HEK293 (cell line): ENCODE data around the gene SLC25A1.

Source experiments
- CTCF ChIA-PET: fragments of 350-600 bp; formaldehyde crosslinking; extraction: SDS; loops from one replicate; lab custom pipeline; 2021; ENCODE audit warnings: antibody characterized with exemption; lab: Yijun Ruan, JAX
- POLR2A ChIA-PET: fragments of 300-600 bp; formaldehyde crosslinking; extraction: SDS; loops from one replicate; lab custom pipeline; 2020; ENCODE audit warnings: antibody characterized with exemption, inconsistent platforms; lab: Yijun Ruan, JAX
- H3K27ac ChIP-seq: fragments of 200-500 bp; sonication (Bioruptor generic); 2 replicates; pipeline ENCODE4 v1.5.1; 2014; ENCODE audit warnings: low read depth, low read length, control low read depth, inconsistent platforms; ENCODE audit errors: extremely low read depth
- H3K36me3 ChIP-seq, 2 experiments: fragments of 200-500 bp in 1 of 2; sonication (Bioruptor generic) in 1 of 2; 1 replicate in 1 of 2; 2 replicates in 1 of 2; pipeline ENCODE4 v1.5.1; 2014 to 2017; ENCODE audit warnings: inconsistent platforms in 2 of 2, low read length in 2 of 2; ENCODE audit not compliant: control insufficient read depth in 2 of 2, insufficient read depth in 1 of 2
- H3K4me1 ChIP-seq: fragments of 200-500 bp; sonication (Bioruptor generic); 2 replicates; pipeline ENCODE4 v1.5.1; 2014; ENCODE audit warnings: mild to moderate bottlenecking, low read length, inconsistent platforms; ENCODE audit not compliant: control insufficient read depth, insufficient read depth
- H3K4me3 ChIP-seq: 2 replicates; pipeline ENCODE4 v1.5.1; 2011; ENCODE audit warnings: low read depth, mild to moderate bottlenecking, control low read depth, low read length, moderate library complexity
- H3K9me3 ChIP-seq: fragments of 200-500 bp; sonication (Bioruptor generic); 2 replicates; pipeline ENCODE4 v1.5.1; 2014; ENCODE audit warnings: low read depth, low read length, inconsistent platforms; ENCODE audit not compliant: control insufficient read depth, insufficient read depth
- BCL11A ChIP-seq: fragments of 450-650 bp; formaldehyde crosslinking; IDR thresholded peaks from 2 replicates; pipeline ENCODE4 v1.5.1; 2016; ENCODE audit warnings: low read depth, missing biosample characterization, missing genetic modification characterization
- CTCF ChIP-seq: fragments of 450-650 bp; formaldehyde crosslinking; IDR thresholded peaks from 2 replicates; pipeline ENCODE4 v1.5.1; 2016; ENCODE audit warnings: missing biosample characterization, missing genetic modification characterization
- HIC1 ChIP-seq: fragments of 450-650 bp; formaldehyde crosslinking; IDR thresholded peaks from 2 replicates; pipeline ENCODE4 v1.5.1; 2016; ENCODE audit warnings: missing biosample characterization, missing genetic modification characterization
- KLF7 ChIP-seq: fragments of 450-650 bp; formaldehyde crosslinking; IDR thresholded peaks from 2 replicates; pipeline ENCODE4 v1.5.1; 2016; ENCODE audit warnings: missing biosample characterization, missing genetic modification characterization, borderline replicate concordance
- OSR2 ChIP-seq: fragments of 450-650 bp; formaldehyde crosslinking; IDR thresholded peaks from 2 replicates; pipeline ENCODE4 v1.5.1; 2016; ENCODE audit warnings: missing biosample characterization, missing genetic modification characterization
- PRDM6 ChIP-seq: fragments of 450-650 bp; formaldehyde crosslinking; IDR thresholded peaks from 2 replicates; pipeline ENCODE4 v1.5.1; 2017; ENCODE audit warnings: missing biosample characterization, missing genetic modification characterization
- RBAK ChIP-seq: fragments of 450-650 bp; formaldehyde crosslinking; IDR thresholded peaks from 2 replicates; pipeline ENCODE4 v1.5.1; 2016; ENCODE audit warnings: missing biosample characterization, missing genetic modification characterization
- SP2 ChIP-seq: fragments of 450-650 bp; formaldehyde crosslinking; IDR thresholded peaks from 2 replicates; pipeline ENCODE4 v1.5.1; 2016; ENCODE audit warnings: missing biosample characterization, missing genetic modification characterization
- SP3 ChIP-seq: fragments of 450-650 bp; formaldehyde crosslinking; IDR thresholded peaks from 2 replicates; pipeline ENCODE4 v1.5.1; 2016; ENCODE audit warnings: missing biosample characterization, missing genetic modification characterization
- ZBTB20 ChIP-seq: fragments of 450-650 bp; formaldehyde crosslinking; IDR thresholded peaks from 2 replicates; pipeline ENCODE4 v1.5.1; 2016; ENCODE audit warnings: missing biosample characterization, missing genetic modification characterization
- ZBTB8A ChIP-seq: fragments of 450-650 bp; formaldehyde crosslinking; IDR thresholded peaks from 2 replicates; pipeline ENCODE4 v1.5.1; 2016; ENCODE audit warnings: missing biosample characterization, missing genetic modification characterization
- ZNF16 ChIP-seq: fragments of 450-650 bp; formaldehyde crosslinking; IDR thresholded peaks from 2 replicates; pipeline ENCODE4 v1.5.1; 2016; ENCODE audit warnings: low read depth, missing biosample characterization, missing genetic modification characterization
- ZNF175 ChIP-seq: fragments of 450-650 bp; formaldehyde crosslinking; IDR thresholded peaks from 2 replicates; pipeline ENCODE4 v1.5.1; 2016; ENCODE audit warnings: missing biosample characterization, missing genetic modification characterization
- ZNF610 ChIP-seq: fragments of 450-650 bp; formaldehyde crosslinking; IDR thresholded peaks from 2 replicates; pipeline ENCODE4 v1.5.1; 2016; ENCODE audit warnings: missing biosample characterization, missing genetic modification characterization, borderline replicate concordance
- ZNF629 ChIP-seq: fragments of 450-650 bp; formaldehyde crosslinking; IDR thresholded peaks from 2 replicates; pipeline ENCODE4 v1.5.1; 2017; ENCODE audit warnings: missing biosample characterization, missing genetic modification characterization
- ZNF664 ChIP-seq: fragments of 450-650 bp; formaldehyde crosslinking; IDR thresholded peaks from 2 replicates; pipeline ENCODE4 v1.5.1; 2016; ENCODE audit warnings: missing biosample characterization, missing genetic modification characterization
- ZNF768 ChIP-seq: fragments of 450-650 bp; formaldehyde crosslinking; IDR thresholded peaks from 2 replicates; pipeline ENCODE4 v1.5.1; 2018; ENCODE audit warnings: missing biosample characterization, mild to moderate bottlenecking, missing genetic modification characterization
- ZNF791 ChIP-seq: fragments of 450-650 bp; formaldehyde crosslinking; IDR thresholded peaks from 2 replicates; pipeline ENCODE4 v1.5.1; 2016; ENCODE audit warnings: missing biosample characterization, missing genetic modification characterization
- ZNF837 ChIP-seq: fragments of 450-650 bp; formaldehyde crosslinking; IDR thresholded peaks from 2 replicates; pipeline ENCODE4 v1.5.1; 2016; ENCODE audit warnings: missing biosample characterization, missing genetic modification characterization
- TF ChIP-seq, protein P1 (sequence below): fragments of 450-650 bp; formaldehyde crosslinking; IDR thresholded peaks from 2 replicates; pipeline ENCODE4 v1.5.1; 2016; ENCODE audit warnings: missing biosample characterization, missing genetic modification characterization
- TF ChIP-seq, protein P2 (sequence below): fragments of 450-650 bp; formaldehyde crosslinking; IDR thresholded peaks from 2 replicates; pipeline ENCODE4 v1.5.1; 2016; ENCODE audit warnings: missing biosample characterization, missing genetic modification characterization
- TF ChIP-seq, protein P3 (sequence below): fragments of 450-650 bp; formaldehyde crosslinking; IDR thresholded peaks from 2 replicates; pipeline ENCODE4 v1.5.1; 2017; ENCODE audit warnings: missing biosample characterization, missing genetic modification characterization

The SLC25A1 gene

DNA sequence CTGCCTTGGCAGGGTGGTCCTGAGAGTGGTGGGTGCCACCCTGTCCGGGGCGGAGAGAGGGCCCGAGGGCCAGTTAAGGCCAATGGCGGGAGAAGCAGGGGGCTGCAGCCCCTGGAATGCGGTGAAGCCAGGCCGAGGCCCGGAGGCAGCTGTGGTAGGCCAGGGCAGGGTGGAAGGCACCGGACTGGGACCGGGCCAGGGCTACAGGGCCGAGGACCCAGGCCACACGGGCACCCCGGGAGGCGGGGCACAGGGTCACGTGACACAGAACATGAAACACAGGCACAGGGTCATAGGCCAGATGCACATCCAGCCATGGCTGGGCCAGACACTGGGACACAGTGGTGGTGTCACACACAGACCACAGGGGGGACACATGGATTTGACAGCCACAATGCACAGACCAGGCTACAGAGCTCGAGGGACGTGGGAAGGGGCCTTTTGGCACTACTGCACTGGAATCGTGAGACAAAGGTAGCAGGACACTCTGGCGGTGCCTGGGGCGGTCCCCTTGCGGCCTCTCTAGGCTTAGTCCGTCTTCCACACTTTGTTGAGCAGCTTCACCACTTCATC, 2.8 kb downstream of the SLC25A1 start:
- Histone ChIP-seq H3K4me3 (no peak overlapping the region), H3K27ac (peak overlapping the region; percentile 19), H3K4me1 (no peaks in the 10 kb centered on the region; the same call in 1 of the 2 replicates), H3K36me3 (peaks cover 0 to 46% of the 10 kb centered on the region in 2 experiments; a peak in 1 of 3 replicates), H3K9me3 (no peaks in the 10 kb centered on the region)
- peak; percentile 9; the same call in 1 of the 2 replicates for TF ChIP-seq ZBTB20 (tag by site-specific recombination)
- no peak for TF ChIP-seq KLF7 (tag by site-specific recombination)
- TF ChIP-seq ZNF175 (tag by site-specific recombination), result no peak
- TF ChIP-seq ZNF768, result no peak
- TF ChIP-seq OSR2 (tag by site-specific recombination), result no peak
- TF ChIP-seq ZBTB8A (tag by site-specific recombination), result peak; percentile 15; the same call in 1 of the 2 replicates
- TF ChIP-seq PRDM6 (tag by site-specific recombination), result no peak
- TF ChIP-seq SP3 (tag by site-specific recombination), result no peak
- TF ChIP-seq ZNF629 (tag by site-specific recombination), result no peak
- no peak for TF ChIP-seq BCL11A (tag by site-specific recombination)
- no peak for TF ChIP-seq ZNF837
- TF ChIP-seq HIC1 (tag by site-specific recombination), result peak; percentile 43
- 0 out of 2 replicates have a peak, but pooled peaks have one; percentile 30 for TF ChIP-seq CTCF (tag by site-specific recombination)
- no peak for TF ChIP-seq ZNF16 (tag by site-specific recombination)
- POLR2A ChIA-PET, result interaction anchor here (0.7 to 2.1 kb wide), 4 partner anchors 31 to 276 kb away, joined by 3 to 20 read pairs (median 4); partner anchors contain the start of gene ESS2
- CTCF ChIA-PET, result interaction anchor here (1.0 to 1.4 kb wide), 2 partner anchors 31 to 454 kb away, joined by 4 to 6 read pairs; partner anchors contain the start of gene ESS2

- Histone ChIP-seq H3K36me3 (peaks cover 0 to 46% of the 10 kb centered on the region in 2 experiments; a peak in 1 of 3 replicates), H3K9me3 (no peaks in the 10 kb centered on the region), H3K4me3 (no peak overlapping the region), H3K4me1 (no peaks in the 10 kb centered on the region; the same call in 1 of the 2 replicates), H3K27ac (peak overlapping the region; percentile 19)
- ChIA-PET CTCF (interaction anchor here (1.2 to 1.3 kb wide), 2 partner anchors 30 to 31 kb away, joined by 5 read pairs; partner anchors contain the start of gene ESS2), POLR2A (interaction anchor here (0.6 to 2.3 kb wide), 7 partner anchors 31 to 378 kb away, joined by 3 to 20 read pairs (median 5); partner anchors contain the start of genes CDC45, CLTCL1 and ESS2)
- TF ChIP-seq ZNF664 (tag by site-specific recombination), result no peak
- TF ChIP-seq ZNF610 (tag by site-specific recombination), result no peak
- TF ChIP-seq SP2 (tag by site-specific recombination), result no peak
- no peak for TF ChIP-seq RBAK (tag by site-specific recombination)
- TF ChIP-seq, protein P1, sequence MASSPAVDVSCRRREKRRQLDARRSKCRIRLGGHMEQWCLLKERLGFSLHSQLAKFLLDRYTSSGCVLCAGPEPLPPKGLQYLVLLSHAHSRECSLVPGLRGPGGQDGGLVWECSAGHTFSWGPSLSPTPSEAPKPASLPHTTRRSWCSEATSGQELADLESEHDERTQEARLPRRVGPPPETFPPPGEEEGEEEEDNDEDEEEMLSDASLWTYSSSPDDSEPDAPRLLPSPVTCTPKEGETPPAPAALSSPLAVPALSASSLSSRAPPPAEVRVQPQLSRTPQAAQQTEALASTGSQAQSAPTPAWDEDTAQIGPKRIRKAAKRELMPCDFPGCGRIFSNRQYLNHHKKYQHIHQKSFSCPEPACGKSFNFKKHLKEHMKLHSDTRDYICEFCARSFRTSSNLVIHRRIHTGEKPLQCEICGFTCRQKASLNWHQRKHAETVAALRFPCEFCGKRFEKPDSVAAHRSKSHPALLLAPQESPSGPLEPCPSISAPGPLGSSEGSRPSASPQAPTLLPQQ (tag by site-specific recombination), result 0 out of 2 replicates have a peak, but pooled peaks have one; percentile 3
- TF ChIP-seq ZNF791 (tag by site-specific recombination), result no peak
- TF ChIP-seq, protein P2, sequence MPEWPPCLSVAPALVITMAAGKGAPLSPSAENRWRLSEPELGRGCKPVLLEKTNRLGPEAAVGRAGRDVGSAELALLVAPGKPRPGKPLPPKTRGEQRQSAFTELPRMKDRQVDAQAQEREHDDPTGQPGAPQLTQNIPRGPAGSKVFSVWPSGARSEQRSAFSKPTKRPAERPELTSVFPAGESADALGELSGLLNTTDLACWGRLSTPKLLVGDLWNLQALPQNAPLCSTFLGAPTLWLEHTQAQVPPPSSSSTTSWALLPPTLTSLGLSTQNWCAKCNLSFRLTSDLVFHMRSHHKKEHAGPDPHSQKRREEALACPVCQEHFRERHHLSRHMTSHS (tag by site-specific recombination), result no peak
- TF ChIP-seq, protein P3, sequence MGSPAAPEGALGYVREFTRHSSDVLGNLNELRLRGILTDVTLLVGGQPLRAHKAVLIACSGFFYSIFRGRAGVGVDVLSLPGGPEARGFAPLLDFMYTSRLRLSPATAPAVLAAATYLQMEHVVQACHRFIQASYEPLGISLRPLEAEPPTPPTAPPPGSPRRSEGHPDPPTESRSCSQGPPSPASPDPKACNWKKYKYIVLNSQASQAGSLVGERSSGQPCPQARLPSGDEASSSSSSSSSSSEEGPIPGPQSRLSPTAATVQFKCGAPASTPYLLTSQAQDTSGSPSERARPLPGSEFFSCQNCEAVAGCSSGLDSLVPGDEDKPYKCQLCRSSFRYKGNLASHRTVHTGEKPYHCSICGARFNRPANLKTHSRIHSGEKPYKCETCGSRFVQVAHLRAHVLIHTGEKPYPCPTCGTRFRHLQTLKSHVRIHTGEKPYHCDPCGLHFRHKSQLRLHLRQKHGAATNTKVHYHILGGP (tag by site-specific recombination), result no peak
Measured at GRCh38 chr22:19175026-19175601, 3.4 kb downstream of the SLC25A1 start.
